ENCODE data around the gene KRTAP10-8.

- no peak for TF ChIP-seq CTCF (IDR thresholded peaks at IDR 0.05)
- TF ChIP-seq EZH2 (IDR thresholded peaks at IDR 0.05), result no peak
Measured at GRCh38 chr21:44647222-44647552, 35.3 kb downstream of the KRTAP10-8 start.
